OCI-LY3 (cell line): ENCODE measurements around the gene ZNF740.

Experiments
- CTCF ChIP-seq: fragments of 200-600, 300-600 bp; sonication (generic); IDR thresholded peaks from 2 replicates; pipeline ENCODE4 v1.5.1; 2014; ENCODE audit warnings: antibody characterized with exemption, low read length, low read depth
- EZH2phosphoT487 ChIP-seq: fragments of 200-600 bp; shearing (Covaris generic); IDR thresholded peaks from 2 replicates; pipeline ENCODE4 v1.6.1; 2018; ENCODE audit warnings: antibody characterized with exemption, mixed run types, low read depth

- TF ChIP-seq CTCF: no peak
- TF ChIP-seq EZH2phosphoT487: no peak
Observed at GRCh38 chr12:53181935-53182334, 1.4 kb downstream of the ZNF740 start.
